Measurements from ENCODE around the gene TMEM95. TPM values are rescaled to one million over a fixed set of nuclear protein-coding genes. Genes with fewer than 3 reads are reported as not detected.
A peak's percentile ranks its signal among the peaks of the same experiment; 100 is the strongest.
"Not testable (repeated sequence)": the region's sequence is repeated elsewhere in the genome, so short reads cannot be mapped to it uniquely, and the experiment has no call there.

TMEM95 gene
- total and polyA plus RNA-seq, 11 donors, result not detected

- Histone ChIP-seq H3K4me1 (peaks cover 0 to 24% (median 16%) of the 10 kb centered on the region in 12 donors), H3K27me3 (peaks cover 0 to 14% (median 0%) of the 10 kb centered on the region in 9 donors), H3K4me3 (peak overlapping the region; percentile 67 to 95 (median 90)), H3K27ac (peak overlapping the region; percentile 81 to 97 (median 90)), H3K9me3 (no peaks in the 10 kb centered on the region), H3K36me3 (peaks cover 0 to 18% (median 15%) of the 10 kb centered on the region in 9 donors)
- TF ChIP-seq CTCF (IDR thresholded peaks at IDR 0.05) (no peak), POLR2A (IDR thresholded peaks at IDR 0.05) (no peak)
- 0 to 1% (median 0%) methylated on average over 27 to 34 of the region's 34 CpGs for WGBS, 4 donors
- intact Hi-C loops (cut with DNase I), result loop anchor here in 2 of 10 donors (1.0 to 2.0 kb wide), 2 partner anchors 20 to 21 kb away; no protein-coding TSS in a partner anchor
- ATAC-seq (peak; percentile 66 to 77 (median 72)), DNase-seq (peak; percentile 79 to 86 (median 83))
Observed at GRCh38 chr17:7329997-7330637, 24.8 kb upstream of the TMEM95 start.

GRCh38 chr17:7330638-7331015 lies 24.3 kb upstream of the TMEM95 start:
- peaks cover 0 to 13% (median 11%) of the 10 kb centered on the region in 9 donors for H3K36me3 ChIP-seq
- ATAC-seq, result no peak
- peak overlapping the region; percentile 67 to 95 (median 90) for H3K4me3 ChIP-seq
- intact Hi-C loops (cut with DNase I), result loop anchor here in 1 of 10 donors (1.0 kb wide), 1 partner anchor 20 kb away; no protein-coding TSS in a partner anchor
- WGBS, 4 donors, result 58 to 96% (median 67%) methylated on average over 6 to 13 of the region's 13 CpGs
- H3K4me1 ChIP-seq, result peaks cover 0 to 24% (median 16%) of the 10 kb centered on the region in 12 donors
- TF ChIP-seq CTCF (IDR thresholded peaks at IDR 0.05) (no peak), POLR2A (IDR thresholded peaks at IDR 0.05) (no peak)
- peaks cover 0 to 19% (median 0%) of the 10 kb centered on the region in 9 donors for H3K27me3 ChIP-seq
- H3K27ac ChIP-seq, result peak overlapping the region in 11 of 12 donors; percentile 81 to 97 (median 90)
- DNase-seq, result no peak
- no peaks in the 10 kb centered on the region for H3K9me3 ChIP-seq

- Histone ChIP-seq H3K27ac (peak overlapping the region in 1 of 12 donors; percentile 37), H3K36me3 (no peaks in the 10 kb centered on the region), H3K4me3 (no peak overlapping the region), H3K4me1 (peaks cover 0 to 33% (median 16%) of the 10 kb centered on the region in 12 donors), H3K9me3 (no peaks in the 10 kb centered on the region), H3K27me3 (peaks cover 0 to 34% (median 0%) of the 10 kb centered on the region in 9 donors)
- no peak for DNase-seq
- no peak for ATAC-seq
- TF ChIP-seq POLR2A (IDR thresholded peaks at IDR 0.05) (no peak), CTCF (IDR thresholded peaks at IDR 0.05) (no peak)
- 47 to 59% (median 56%) methylated on average over 7 of the region's 7 CpGs for WGBS, 4 donors
- intact Hi-C loops (cut with DNase I), result no loop called here
Observed at GRCh38 chr17:7332111-7332510, 22.8 kb upstream of the TMEM95 start.

GRCh38 chr17:7332600-7333069 lies 22.3 kb upstream of the TMEM95 start:
- 46 to 52% (median 48%) methylated on average over 14 of the region's 14 CpGs for WGBS, 4 donors
- Histone ChIP-seq H3K4me1 (peaks cover 0 to 39% (median 16%) of the 10 kb centered on the region in 12 donors), H3K27ac (peak overlapping the region in 1 of 12 donors; percentile 37), H3K27me3 (peaks cover 0 to 35% (median 0%) of the 10 kb centered on the region in 9 donors)
- ATAC-seq; H3K36me3 ChIP-seq; DNase-seq; H3K9me3 ChIP-seq; H3K4me3 ChIP-seq; intact Hi-C loops (cut with DNase I): not testable (repeated sequence)

All from heart left ventricle (tissue), 16 donors.